Measurements from ENCODE around the gene WDR90.

The WDR90 gene

DNA sequence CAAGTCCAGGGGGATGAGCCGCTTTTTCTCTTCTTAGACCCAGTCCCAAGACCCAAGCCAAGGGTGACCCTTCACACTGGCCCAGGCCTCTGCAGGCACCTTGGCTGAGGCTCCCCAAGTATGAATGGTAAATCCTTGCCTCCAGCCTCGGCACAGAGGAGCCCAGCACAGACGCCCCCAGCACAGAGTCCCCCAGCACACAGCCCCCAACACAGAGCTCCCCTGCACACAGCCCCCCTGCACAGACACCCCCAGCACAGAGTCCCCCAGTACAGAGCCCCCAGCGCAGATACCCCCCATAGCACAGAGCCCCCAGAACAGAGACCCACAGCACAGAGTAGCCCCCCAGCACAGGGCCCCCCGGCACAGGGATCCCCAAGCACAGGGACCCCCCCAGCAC is 8.6 kb upstream of the WDR90 start:
- DNase-seq: no peak

DNA sequence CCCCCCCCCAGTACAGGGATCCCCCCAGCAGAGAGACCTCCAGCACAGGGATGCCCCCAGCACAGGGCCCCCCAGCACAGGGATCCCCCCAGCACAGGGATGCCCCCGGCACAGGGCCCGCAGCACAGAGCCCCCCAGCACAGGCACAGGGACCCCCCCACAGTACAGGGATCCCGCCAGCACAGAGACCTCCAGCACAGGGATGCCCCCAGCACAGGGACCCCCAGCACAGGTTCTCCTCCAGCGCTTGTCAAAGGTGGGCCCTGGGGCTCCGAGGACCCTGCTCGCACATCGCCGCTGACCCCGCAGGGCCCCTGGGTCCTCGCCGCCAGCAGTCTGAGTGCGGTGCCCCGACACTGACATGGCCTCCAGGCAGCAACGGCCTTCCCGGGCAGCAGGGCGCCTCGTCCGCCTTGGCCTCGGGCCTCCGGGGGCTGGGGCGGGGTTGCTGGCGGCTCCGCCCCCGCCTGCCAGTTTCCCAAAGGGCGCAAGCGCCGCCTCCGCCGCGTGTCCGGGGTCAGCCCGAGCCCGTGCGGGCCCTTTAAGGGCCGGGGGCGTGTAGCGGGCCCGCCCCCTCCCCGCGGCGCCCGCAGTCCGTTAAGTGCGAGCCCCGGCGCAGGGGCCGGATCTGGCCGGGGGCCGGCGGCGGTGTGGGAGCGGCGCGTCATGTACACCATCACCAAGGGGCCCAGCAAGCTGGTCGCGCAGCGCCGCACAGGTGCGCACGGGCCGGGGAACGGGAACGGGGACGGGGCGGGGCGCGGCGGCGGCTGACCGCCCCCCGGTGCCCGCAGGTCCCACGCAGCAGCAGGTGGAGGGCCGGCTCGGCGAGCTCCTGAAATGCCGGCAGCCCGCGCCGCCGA is 7.6 kb upstream of the WDR90 start, which contains the start of gene MCRIP2:
MCRIP2 (plus strand) TSS at position 503 of the 863 bp plus-strand sequence; CDS start at position 667, 164 bp downstream.
- peak; percentile 62 for DNase-seq

DNA sequence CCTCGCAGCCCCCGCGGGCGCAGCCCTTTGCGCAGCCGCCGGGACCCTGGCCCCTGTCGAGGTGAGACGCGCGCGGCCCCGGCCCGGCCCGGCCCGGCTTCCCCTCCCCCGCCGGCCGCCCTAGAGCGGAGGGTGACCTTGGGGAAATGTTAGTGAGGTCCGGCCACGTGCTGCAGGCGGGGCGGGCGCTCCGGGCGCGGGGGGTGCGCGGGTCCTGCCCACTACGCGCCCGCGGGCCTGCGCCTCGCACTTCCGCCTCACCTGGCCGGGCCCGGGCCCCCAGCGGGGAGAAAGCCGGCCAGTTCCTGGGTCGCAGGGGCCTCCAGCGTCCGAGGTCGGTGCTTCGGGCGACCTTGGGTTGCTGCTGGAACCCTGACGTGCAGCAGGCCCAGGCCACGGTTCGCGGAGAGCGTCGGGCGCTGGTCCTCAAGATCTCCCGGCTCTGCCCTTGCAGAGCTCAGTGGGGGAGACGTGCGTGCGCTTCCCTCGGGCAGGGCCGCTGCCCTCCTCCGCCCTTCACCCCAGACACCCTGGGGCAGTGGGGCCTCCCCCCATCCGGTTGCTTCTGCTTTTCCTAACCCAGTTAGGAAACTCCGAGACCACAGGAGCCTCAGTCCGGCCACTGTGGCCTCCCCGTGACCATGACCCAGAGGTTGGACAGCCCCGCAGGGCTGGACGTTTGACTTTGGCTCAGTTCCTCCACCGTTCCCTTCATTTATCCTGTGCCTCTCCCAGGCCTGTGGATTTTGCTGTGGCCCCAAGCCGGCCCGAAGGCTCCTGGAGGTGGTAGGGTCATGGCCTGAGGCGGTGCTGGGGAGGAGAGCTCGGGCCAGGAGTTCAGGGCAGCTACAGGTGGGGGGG is 6.7 kb upstream of the WDR90 start:
- no peak for DNase-seq

DNA sequence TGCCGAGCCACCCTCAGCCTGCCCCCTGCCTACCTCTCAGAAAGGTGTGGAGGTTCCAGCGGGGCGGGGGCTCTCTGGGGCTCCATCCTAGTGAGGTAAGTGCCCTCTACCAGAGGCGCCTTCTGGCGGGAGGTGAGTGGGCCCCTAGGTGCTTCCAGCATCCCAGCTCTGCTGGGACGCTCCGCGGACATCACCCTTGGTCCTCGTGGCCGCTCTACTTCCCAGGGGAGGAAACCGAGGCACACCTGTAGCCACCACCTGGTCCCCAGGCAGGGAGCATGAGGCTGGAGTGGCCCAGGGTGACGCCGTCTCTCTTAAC is 6.2 kb upstream of the WDR90 start:
- DNase-seq: no peak

DNA sequence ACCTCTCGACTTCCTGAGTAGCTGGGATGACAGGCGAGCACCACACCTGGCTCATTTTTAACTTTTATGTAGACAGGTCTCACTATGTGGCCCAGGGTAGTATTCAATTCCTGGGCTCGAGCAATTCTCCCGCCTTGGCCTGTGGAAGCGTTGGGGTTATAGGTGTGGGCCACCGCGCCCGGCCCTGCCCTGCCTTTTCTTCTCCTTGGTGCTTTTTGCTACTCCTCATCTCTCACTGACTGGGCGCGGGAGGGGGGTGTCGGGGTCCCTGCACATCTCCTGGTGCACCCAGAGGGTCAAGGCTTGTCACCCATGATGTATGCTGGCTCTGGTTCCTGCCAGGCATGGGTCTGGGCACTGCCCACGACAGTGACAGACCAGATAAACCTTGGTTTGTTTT is 4.6 kb upstream of the WDR90 start:
- DNase-seq: no peak

DNA sequence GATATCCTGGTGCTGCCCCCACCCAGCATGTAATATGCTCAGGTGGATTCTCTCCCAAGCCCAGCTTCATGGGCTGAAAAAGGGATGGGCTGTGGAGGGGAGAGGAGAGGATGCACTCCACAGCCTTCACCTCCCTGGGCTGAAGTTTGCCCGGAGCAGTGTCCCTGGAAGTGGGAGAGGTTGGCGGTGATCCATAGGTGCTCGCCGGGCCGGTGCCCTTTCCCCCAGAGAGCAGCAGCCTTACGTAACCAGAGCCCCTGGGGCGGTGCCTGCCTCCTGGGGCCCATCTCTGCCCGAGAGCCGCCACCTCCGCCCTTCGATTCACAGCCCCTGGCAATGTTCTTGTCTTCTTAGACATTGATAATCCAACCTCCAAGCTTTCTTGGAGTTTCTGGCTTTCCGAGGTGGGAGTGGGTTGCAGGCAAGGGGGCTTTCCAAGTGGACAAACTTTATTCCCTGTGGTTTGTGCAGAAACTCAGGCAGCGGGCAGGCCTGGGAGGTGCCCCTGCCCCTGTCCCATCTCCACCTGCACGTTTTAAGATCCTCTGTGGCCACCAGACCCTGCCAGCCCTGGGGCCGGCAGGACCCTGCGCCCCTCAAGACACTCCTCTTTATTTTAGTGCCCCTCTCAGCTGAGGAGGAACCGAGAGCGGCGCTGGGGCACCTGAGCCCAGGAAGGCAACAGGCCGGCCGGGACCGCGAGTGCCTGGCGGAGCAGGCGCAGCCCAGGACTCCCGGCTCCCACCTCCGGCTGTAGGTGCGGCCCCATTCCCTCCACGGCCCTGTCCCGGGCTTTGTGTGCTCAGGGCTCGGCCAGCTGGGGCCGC is 3.1 kb upstream of the WDR90 start:
- no peak for DNase-seq

DNA sequence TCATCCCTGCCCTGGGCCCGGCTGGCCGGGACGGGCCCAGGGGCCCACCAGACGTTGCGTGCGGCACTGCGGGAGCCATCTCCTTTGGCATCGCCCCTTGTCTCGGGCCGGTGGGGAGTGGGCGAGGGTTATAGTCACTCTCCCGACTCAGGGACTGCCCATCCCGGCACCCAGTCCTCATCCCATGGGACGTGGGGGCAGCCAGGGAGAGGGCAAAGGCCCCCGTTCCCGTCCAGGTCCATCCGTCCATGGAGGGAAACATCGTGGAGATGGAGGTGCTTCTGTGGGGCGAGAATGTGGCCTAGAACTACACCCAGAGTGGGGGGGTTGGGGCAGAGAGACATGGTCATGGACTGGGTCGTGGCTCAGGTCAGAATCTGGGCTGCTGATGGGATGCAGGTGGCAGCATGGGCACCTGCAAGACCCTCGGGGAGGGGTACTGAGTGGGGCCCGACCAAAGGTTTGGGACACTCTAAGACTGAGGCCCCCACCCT is 2.4 kb upstream of the WDR90 start:
- no peak for DNase-seq

DNA sequence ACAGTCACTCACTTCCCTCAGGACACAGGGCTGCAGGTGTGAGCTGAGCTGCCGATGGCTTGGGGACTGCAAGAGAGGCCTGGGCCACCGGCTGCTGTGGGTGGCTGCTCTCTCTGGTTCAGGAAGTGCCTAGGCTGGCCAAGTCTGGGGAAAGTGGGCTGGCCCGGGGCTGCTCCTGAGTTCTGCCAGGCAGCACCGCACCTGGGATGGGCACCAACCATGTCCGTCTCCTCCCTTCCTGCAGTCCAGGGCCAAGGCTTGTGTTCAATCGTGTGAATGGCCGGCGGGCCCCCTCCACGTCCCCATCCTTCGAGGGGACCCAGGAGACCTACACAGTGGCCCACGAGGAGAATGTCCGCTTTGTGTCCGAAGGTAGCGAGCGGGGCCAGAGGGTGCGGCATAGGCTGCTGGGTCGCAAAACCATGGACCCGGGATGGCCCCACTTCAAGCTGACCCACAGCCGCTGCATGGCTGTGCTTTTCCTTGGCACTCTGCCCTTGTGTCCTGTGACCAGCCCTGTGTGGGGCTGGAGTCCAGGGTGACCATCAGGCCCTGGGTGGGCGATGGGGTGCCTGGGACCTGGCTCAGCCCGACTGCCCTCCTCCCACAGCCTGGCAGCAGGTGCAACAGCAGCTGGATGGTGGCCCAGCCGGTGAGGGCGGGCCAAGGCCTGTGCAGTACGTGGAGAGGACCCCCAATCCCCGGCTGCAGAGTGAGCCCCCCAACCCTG is 1.8 kb upstream of the WDR90 start:
- no peak for DNase-seq

DNA sequence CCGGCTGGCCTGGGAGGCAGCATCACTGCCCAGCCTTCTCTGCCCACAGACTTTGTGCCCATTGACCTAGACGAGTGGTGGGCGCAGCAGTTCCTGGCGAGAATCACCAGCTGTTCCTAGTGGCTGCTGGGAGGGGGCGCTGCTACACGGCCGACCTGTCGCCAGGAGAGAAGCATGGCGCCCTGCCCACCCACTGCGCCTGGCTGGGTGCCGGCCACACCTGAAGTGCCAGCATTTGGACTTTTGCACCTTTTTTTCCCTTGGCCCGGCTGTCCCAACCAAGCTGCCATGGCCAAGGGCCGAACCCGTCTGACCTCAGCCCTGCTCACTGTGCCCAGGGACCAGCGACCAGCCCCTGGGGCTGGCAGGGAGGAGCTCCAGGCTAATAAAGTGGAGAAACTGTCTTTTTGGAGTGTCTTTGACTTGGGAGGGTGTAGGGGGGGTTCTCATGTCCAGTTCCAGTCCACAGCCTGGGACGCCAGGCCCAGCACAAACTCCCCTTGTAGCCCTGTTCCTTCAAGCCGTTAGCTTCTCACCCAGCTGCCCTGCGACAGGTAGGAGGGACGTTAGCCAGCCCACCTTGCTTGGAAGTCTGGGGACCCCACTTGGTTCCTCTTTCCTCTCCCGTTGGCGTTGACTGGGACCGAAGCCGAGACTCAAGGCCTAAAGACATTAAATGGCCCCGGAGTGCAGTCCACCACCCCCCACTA is 939 bp upstream of the WDR90 start:
- no peak for DNase-seq

DNA sequence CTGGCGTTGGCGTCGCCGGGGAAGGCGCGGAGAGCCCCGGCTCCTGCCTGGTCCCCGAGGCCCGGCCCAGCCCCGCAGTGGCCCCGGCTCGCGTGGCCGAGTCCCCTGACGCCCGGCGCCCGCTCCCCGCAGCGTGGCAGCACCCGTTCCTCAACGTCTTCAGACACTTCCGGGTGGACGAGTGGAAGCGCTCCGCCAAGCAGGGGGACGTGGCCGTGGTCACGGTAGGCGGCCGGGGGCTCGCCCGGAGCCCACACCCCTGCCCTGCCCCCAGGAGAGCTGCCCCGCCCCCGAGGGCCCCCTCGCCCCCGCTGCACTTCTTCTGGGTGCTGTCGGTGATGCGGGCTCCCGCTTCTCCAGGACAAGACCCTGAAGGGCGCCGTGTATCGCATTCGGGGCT is 466 bp downstream of the WDR90 start:
- no peak for DNase-seq

DNA sequence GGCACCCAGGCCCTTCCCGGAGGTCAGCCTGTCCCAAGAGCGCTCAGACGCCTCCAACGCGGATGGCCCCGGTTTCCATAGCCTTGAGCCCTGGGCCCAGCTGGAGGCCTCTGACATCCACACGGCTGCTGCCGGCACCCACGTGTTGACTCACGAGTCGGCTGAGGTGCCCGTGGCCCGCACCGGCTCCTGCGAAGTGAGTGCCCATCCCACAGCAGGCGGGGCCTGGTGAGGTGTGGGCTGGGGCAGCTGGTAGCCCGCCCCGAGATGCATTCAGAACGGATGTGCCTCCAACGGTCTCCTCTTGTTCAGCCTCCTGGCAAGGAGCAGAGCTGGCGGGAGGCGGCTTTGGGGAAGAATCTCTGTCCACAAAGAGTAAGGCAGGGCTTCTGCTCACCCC is 2.7 kb downstream of the WDR90 start:
- no peak for DNase-seq

DNA sequence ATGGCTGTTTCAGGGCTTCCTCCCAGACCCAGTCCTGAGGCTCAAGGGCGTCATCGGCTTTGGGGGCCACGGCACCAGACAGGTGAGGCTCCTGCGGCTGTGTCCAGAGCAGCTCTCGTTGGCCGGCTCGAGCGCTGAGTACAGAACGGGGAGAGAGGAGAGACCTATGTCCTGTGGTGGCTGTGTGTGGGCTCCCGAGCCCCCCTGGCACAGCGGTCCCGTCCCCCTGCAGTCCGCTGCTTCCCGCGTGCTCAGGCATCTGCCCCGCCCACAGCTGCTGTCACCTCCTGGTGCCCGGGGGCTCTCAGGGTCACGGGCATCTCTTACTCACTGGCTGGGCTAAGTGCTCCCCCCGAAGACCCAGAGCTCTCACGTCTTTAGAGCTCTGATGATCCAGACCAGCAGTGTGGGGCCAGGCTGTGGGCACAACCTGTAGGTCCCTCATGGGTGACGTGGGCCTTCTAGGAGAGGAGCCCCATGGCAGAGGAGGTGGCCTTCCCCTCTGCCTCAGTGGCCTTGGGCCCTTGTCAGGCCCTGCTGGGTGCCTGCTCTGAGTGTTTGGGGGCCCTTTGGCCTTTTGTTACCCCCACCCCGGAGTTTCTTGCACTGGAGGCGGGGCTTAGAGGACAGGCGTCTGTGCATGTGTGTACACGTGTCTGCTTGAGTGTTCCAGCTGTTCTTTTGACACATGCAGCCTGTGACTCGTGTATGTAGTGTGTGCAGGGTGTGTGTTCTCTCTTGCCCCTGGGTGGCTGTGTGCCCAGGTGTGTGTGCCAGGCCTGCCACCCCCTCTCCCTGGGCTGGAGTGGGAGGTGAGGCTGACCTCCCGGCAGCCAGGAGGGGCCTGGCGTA is 3.5 kb downstream of the WDR90 start:
- DNase-seq: no peak

DNA sequence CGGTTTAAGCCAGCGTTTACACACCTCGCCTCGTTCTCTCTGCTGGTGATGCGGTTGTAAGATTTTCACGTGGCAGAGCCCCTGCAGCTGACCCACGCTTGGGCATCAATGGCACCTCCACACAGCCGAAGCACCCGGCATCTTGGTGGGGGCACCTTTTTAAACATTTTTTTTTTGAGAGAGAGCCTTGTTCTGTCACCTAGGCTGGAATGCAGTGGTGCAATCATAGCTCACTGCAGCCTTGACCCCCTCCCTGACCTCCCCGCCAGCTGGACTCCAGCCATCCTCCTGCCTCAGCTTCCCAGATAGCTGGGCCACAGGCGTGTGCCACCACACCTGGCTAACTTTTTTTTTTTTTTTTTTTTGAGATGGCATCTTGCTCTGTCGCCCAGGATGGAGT is 4.9 kb downstream of the WDR90 start:
- DNase-seq: no peak

DNA sequence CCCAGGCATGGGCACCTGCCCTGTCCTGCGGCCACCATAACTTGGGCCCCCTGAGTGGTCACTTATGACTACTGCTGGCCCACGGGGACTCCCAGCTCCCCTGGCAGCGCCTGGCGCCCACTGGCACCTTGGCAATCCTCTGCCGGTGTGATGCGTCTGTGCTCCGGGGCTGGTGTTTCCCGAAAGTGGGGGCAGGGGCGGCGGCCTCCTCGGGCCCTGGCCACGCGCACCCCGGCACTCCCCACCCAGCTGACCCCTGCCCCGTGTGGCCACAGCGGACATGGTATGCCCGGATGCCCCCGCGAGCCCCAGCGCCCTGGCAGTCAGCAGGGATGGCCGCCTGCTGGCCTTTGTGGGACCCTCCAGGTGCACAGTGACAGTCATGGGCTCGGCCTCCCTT is 8.3 kb downstream of the WDR90 start:
- DNase-seq: no peak

DNA sequence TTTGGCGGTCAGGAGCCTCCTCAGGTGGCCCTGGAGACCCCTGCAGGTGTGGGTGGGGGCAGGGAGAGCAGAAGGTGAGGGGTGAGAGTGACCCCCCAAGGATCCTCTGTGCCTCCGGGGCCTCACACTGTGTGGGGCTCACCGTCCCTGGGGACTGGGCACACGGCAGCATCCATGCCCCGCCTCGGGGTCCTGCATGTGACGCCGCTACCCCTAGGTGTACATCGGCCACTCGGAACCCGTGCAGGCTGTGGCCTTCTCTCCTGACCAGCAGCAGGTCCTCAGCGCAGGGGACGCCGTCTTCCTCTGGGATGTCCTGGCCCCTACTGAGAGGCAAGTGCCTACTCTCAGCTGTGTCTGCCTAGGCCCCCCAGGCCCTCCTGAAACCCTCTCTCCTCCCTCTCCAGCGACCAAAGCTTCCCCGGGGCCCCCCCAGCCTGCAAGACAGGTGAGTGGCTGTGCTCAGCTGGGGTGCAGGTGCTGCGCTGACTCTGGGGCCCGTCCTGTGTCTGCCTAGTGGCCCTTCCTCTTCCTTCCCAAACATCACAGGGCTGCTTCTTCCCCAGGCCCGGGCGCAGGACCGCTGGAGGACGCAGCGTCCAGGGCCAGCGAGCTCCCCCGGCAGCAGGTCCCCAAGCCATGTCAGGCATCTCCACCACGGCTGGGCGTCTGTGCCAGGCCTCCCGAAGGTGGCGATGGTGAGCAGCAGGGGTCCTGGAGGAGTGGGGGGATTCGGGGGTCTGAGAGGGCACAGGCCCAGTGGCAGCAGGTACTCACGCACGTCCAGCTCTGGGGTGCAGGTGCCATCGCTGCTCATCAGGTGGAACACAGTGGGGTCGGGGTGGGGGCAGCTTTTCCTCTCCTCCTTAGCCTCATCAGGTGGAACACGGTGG is 9.8 kb downstream of the WDR90 start:
- DNase-seq: no peak

DNA sequence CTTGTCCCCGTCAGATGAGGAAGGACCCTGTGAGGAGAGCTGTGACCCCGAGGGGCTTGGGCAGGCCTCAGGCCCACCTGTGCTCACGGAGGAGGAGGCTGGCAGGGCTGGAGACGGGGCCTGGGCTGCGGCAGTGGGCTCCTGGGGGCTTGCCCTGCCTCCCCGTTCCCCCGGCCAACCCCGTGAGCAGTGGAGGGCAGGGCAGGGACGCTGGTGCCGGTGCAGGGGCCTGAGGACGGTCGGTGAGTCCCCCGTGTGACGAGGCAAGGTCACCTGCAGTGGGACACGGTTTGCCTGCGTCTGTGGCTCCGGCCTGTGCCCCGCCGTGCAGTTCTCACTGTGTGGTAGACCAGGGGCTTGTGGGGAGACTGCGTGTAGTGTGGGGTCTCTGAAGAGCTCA is 10.5 kb downstream of the WDR90 start:
- DNase-seq: no peak

DNA sequence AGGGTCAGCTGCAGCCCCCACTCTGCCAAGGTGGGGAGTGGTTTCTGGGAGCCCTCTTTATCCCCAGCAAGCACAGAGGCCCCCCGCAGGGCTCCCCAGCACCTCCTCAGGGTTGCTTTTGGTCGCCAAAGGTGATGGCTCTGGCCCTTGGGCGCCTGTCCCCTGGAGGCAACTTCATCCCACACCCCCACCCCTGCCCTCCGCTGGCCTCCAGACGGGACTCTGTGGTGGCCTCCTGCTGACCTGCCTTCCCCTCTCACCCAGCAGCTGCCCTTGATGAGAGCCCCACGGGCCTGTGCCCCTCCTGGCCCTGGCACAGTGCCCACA is 10.9 kb downstream of the WDR90 start:
- DNase-seq: no peak

DNA sequence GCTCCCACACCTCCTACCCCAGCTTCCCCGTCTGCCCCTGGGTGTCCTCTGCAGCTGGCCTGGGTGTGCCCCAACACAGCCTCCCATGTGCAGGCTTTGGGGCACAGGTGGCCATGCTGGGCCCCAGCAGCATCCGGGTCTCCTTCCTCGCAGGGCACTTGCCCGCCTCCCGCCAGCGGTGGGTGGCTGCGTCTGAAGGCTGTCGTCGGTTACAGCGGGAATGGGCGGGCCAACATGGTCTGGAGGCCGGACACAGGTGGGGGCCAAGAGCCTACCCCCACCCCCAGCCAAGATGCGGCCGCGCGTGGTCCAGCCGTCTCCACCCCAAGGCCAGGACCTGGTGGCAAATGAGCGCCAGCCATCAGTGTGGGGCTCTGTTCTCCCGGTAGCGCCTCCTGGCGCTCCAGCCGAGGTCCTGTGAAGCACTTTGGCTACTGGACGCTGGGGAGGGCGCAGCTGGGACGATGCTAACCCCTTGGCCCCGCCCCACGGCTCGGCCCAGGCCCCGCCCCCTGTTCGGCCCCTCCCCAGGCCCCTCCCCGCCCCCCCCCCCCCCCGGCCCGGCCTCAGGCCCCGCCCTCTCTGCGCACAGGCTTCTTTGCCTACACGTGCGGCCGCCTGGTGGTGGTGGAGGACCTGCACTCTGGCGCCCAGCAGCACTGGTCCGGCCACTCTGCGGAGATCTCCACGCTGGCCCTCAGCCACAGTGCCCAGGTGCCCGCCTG is 11.5 kb downstream of the WDR90 start:
- peak; percentile 39 for DNase-seq

DNA sequence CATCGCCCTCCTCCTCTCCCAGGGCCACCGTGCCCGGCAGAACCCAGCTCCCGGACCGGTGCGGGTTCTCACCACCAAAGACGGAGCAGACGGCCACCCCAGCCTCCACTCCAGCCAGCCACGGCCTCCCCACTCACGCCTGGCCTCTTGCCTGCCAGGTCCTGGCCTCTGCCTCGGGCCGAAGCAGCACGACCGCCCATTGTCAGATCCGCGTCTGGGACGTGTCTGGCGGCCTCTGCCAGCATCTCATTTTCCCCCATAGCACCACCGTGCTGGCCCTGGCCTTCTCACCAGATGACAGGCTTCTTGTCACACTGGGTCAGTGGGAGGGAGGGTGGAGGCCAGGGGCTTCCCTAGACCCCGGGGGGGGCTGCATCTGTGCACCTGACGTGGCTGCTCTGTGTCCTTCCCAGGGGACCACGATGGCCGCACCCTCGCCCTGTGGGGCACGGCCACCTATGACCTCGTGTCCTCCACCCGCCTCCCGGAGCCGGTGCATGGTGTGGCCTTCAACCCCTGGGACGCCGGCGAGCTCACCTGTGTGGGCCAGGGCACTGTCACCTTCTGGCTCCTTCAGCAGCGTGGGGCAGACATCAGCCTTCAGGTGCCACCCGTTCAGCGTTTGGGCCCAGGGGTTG is 12.1 kb downstream of the WDR90 start:
- no peak for DNase-seq
